Activated naive CD8-positive, alpha-beta T cell treated with anti-CD3 and anti-CD28 coated beads, Interleukin-2, amount 50 U/mL, for 24 hours (primary cell): Measurements from ENCODE around the gene GARNL3.

ENCODE experiments used
- ATAC-seq: fragments of 150-1000 bp; cut with Tn5 transposase; one replicate; pipeline ENCODE4 v1.10.0; 2021
- DNase-seq: peaks from one replicate; pipeline ENCODE4 v3.0.0; 2021
- H3K27ac Mint-ChIP-seq: one replicate; pipeline ENCODE4 v1.8.0; 2021; ENCODE audit warnings: mild to moderate bottlenecking, mixed read lengths
- H3K27me3 Mint-ChIP-seq: one replicate; pipeline ENCODE4 v1.8.0; 2021; ENCODE audit warnings: mixed read lengths
- H3K36me3 Mint-ChIP-seq: one replicate; pipeline ENCODE4 v1.8.0; 2021; ENCODE audit warnings: low read depth, mixed read lengths
- H3K4me1 Mint-ChIP-seq: one replicate; pipeline ENCODE4 v1.8.0; 2021; ENCODE audit warnings: mixed read lengths
- H3K4me3 Mint-ChIP-seq: one replicate; pipeline ENCODE4 v1.8.0; 2021; ENCODE audit warnings: mild to moderate bottlenecking, moderate library complexity, mixed read lengths
- H3K9me3 Mint-ChIP-seq: one replicate; pipeline ENCODE4 v1.8.0; 2021; ENCODE audit warnings: mixed read lengths

Gene GARNL3

GRCh38 chr9:127396253-127396807 lies 131.8 kb downstream of the GARNL3 start:
- Mint-ChIP-seq H3K36me3 (no peaks in the 10 kb centered on the region), H3K4me3 (peak overlapping the region; percentile 54), H3K27me3 (peaks cover 75% of the 10 kb centered on the region), H3K27ac (no peak overlapping the region), H3K9me3 (no peaks in the 10 kb centered on the region), H3K4me1 (peaks cover 9% of the 10 kb centered on the region)
- ATAC-seq (no peak), DNase-seq (no peak)

- Mint-ChIP-seq H3K4me3 (peak within 1 kb of the TSS; percentile 70), H3K36me3 (no peaks in the 10 kb centered on the region), H3K9me3 (no peaks in the 10 kb centered on the region), H3K27me3 (peaks cover 75% of the 10 kb centered on the region), H3K4me1 (peaks cover 9% of the 10 kb centered on the region), H3K27ac (no peak within 1 kb of the TSS)
- DNase-seq (peak; percentile 86), ATAC-seq (peak; percentile 93)
These were observed 132.5 kb downstream of the GARNL3 start, which contains the start of gene SLC2A8 for GRCh38 chr9:127396808-127397645. Gene SLC2A8 (plus strand): TSS chr9:127397169. CDS start chr9:127397231, 62 bp downstream.

- Mint-ChIP-seq H3K27me3 (peaks cover 68% of the 10 kb centered on the region), H3K4me1 (peaks cover 9% of the 10 kb centered on the region), H3K36me3 (no peaks in the 10 kb centered on the region), H3K27ac (no peak overlapping the region), H3K9me3 (no peaks in the 10 kb centered on the region), H3K4me3 (peak overlapping the region; percentile 70)
- ATAC-seq, result no peak
- peak; percentile 46 for DNase-seq
These were observed 133.2 kb downstream of the GARNL3 start for GRCh38 chr9:127397646-127398274.

- DNase-seq, result no peak
- peak overlapping the region; percentile 70 for H3K4me3 Mint-ChIP-seq
- no peak overlapping the region for H3K27ac Mint-ChIP-seq
- no peak for ATAC-seq
- no peaks in the 10 kb centered on the region for H3K36me3 Mint-ChIP-seq
- H3K4me1 Mint-ChIP-seq, result peaks cover 9% of the 10 kb centered on the region
- no peaks in the 10 kb centered on the region for H3K9me3 Mint-ChIP-seq
- peaks cover 63% of the 10 kb centered on the region for H3K27me3 Mint-ChIP-seq
These were observed 133.7 kb downstream of the GARNL3 start for GRCh38 chr9:127398275-127398647.

GRCh38 chr9:127398715-127399400 lies 134.3 kb downstream of the GARNL3 start:
- no peaks in the 10 kb centered on the region for H3K36me3 Mint-ChIP-seq
- peaks cover 9% of the 10 kb centered on the region for H3K4me1 Mint-ChIP-seq
- peak overlapping the region; percentile 70 for H3K4me3 Mint-ChIP-seq
- ATAC-seq (no peak), DNase-seq (no peak)
- H3K9me3 Mint-ChIP-seq, result no peaks in the 10 kb centered on the region
- no peak overlapping the region for H3K27ac Mint-ChIP-seq
- H3K27me3 Mint-ChIP-seq, result peaks cover 58% of the 10 kb centered on the region

GRCh38 chr9:127399736-127400269 lies 135.2 kb downstream of the GARNL3 start:
- ATAC-seq, result no peak
- H3K27me3 Mint-ChIP-seq, result peaks cover 48% of the 10 kb centered on the region
- DNase-seq, result no peak
- H3K4me3 Mint-ChIP-seq, result no peak overlapping the region
- H3K9me3 Mint-ChIP-seq, result no peaks in the 10 kb centered on the region
- H3K27ac Mint-ChIP-seq, result no peak overlapping the region
- H3K36me3 Mint-ChIP-seq, result no peaks in the 10 kb centered on the region
- peaks cover 9% of the 10 kb centered on the region for H3K4me1 Mint-ChIP-seq

GRCh38 chr9:127402401-127403090 lies 138.0 kb downstream of the GARNL3 start:
- H3K9me3 Mint-ChIP-seq, result no peaks in the 10 kb centered on the region
- H3K4me1 Mint-ChIP-seq, result peaks cover 5% of the 10 kb centered on the region
- no peak for ATAC-seq
- no peaks in the 10 kb centered on the region for H3K36me3 Mint-ChIP-seq
- H3K4me3 Mint-ChIP-seq, result no peak overlapping the region
- peaks cover 38% of the 10 kb centered on the region for H3K27me3 Mint-ChIP-seq
- no peak for DNase-seq
- no peak overlapping the region for H3K27ac Mint-ChIP-seq

GRCh38 chr9:127403507-127404192 lies 139.1 kb downstream of the GARNL3 start:
- Mint-ChIP-seq H3K27ac (no peak overlapping the region), H3K36me3 (no peaks in the 10 kb centered on the region), H3K4me1 (no peaks in the 10 kb centered on the region)

GRCh38 chr9:127404631-127405030 lies 140.1 kb downstream of the GARNL3 start:
- Mint-ChIP-seq H3K9me3 (no peaks in the 10 kb centered on the region), H3K27me3 (peaks cover 25% of the 10 kb centered on the region), H3K4me3 (no peak overlapping the region), H3K36me3 (no peaks in the 10 kb centered on the region), H3K4me1 (no peaks in the 10 kb centered on the region), H3K27ac (no peak overlapping the region)
- ATAC-seq, result no peak
- DNase-seq, result no peak

More at GRCh38 chr9:127403507-127404192, 139.1 kb downstream of the GARNL3 start:
- H3K27me3 Mint-ChIP-seq, result peaks cover 33% of the 10 kb centered on the region
- H3K9me3 Mint-ChIP-seq, result no peaks in the 10 kb centered on the region
- ATAC-seq, result no peak
- H3K4me3 Mint-ChIP-seq, result no peak overlapping the region
- no peak for DNase-seq

GRCh38 chr9:127405344-127406125 lies 141.0 kb downstream of the GARNL3 start:
- ATAC-seq (no peak), DNase-seq (no peak)
- no peaks in the 10 kb centered on the region for H3K9me3 Mint-ChIP-seq
- peaks cover 19% of the 10 kb centered on the region for H3K27me3 Mint-ChIP-seq
- H3K4me1 Mint-ChIP-seq, result no peaks in the 10 kb centered on the region
- no peaks in the 10 kb centered on the region for H3K36me3 Mint-ChIP-seq
- H3K4me3 Mint-ChIP-seq, result no peak overlapping the region
- no peak overlapping the region for H3K27ac Mint-ChIP-seq

GRCh38 chr9:127406799-127407491 lies 142.4 kb downstream of the GARNL3 start:
- ATAC-seq (no peak), DNase-seq (no peak)
- H3K27ac Mint-ChIP-seq, result no peak overlapping the region
- H3K4me3 Mint-ChIP-seq, result no peak overlapping the region
- H3K4me1 Mint-ChIP-seq, result no peaks in the 10 kb centered on the region
- peaks cover 18% of the 10 kb centered on the region for H3K27me3 Mint-ChIP-seq
- H3K9me3 Mint-ChIP-seq, result no peaks in the 10 kb centered on the region
- no peaks in the 10 kb centered on the region for H3K36me3 Mint-ChIP-seq

- H3K9me3 Mint-ChIP-seq, result no peaks in the 10 kb centered on the region
- peaks cover 20% of the 10 kb centered on the region for H3K27me3 Mint-ChIP-seq
- H3K4me3 Mint-ChIP-seq, result no peak overlapping the region
- no peak for DNase-seq
- H3K36me3 Mint-ChIP-seq, result no peaks in the 10 kb centered on the region
- H3K4me1 Mint-ChIP-seq, result no peaks in the 10 kb centered on the region
- no peak for ATAC-seq
- H3K27ac Mint-ChIP-seq, result no peak overlapping the region
These were observed 142.9 kb downstream of the GARNL3 start for GRCh38 chr9:127407492-127407843.
